Right lobe of liver (tissue), 4 donors: Measurements from ENCODE around the gene SPECC1L.

Experiments
- CTCF ChIP-seq, 4 donors: fragments of 200-600 bp in 3 of 4; fragments of 450-650 bp in 1 of 4; IDR thresholded peaks; one replicate each; pipeline versions ENCODE4 v1.5.1 to v1.8.0; 2016 to 2022; ENCODE audit warnings: antibody characterized with exemption in 4 of 4, mild to moderate bottlenecking in 2 of 4
- POLR2A ChIP-seq: fragments of 450-650 bp; IDR thresholded peaks from one replicate; pipeline ENCODE4 v1.6.1; 2017; ENCODE audit warnings: antibody characterized with exemption, mild to moderate bottlenecking
- donor health status: DM: no; HTN: no; CAD: no.
- donor health status: DM: no; HTN: no; CAD: no.
- donor health status: DM: no; HTN: yes; CAD: no.

DNA sequence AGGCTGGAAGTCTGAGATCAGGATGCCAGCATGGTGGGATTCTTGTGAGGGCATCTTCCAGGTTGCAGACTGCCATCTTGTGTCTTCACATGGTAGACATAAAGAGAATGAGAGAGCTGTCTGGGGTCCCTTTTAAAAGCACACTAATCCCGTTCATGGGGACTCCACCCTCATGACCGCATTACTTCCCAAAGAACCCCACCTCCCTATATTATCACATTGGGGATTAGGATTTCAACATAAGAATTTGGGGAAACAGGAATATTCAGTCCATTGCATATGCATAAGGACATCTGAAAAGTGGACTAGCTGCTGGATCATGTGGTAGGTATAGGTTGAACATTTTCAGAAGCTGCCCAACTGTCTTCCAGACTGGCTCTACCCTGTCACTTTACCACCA lies 123.6 kb downstream of the SPECC1L start:
- TF ChIP-seq CTCF (IDR thresholded peaks at IDR 0.05) (no peak), POLR2A (no peak)
